Measurements from ENCODE around the gene CCNH. TPM values are rescaled to one million over a fixed set of nuclear protein-coding genes. Genes with fewer than 3 reads are reported as not detected.

Gene CCNH
- total RNA-seq: 100 to 1,000 TPM; 191 to 370 (median 240) TPM

DNA sequence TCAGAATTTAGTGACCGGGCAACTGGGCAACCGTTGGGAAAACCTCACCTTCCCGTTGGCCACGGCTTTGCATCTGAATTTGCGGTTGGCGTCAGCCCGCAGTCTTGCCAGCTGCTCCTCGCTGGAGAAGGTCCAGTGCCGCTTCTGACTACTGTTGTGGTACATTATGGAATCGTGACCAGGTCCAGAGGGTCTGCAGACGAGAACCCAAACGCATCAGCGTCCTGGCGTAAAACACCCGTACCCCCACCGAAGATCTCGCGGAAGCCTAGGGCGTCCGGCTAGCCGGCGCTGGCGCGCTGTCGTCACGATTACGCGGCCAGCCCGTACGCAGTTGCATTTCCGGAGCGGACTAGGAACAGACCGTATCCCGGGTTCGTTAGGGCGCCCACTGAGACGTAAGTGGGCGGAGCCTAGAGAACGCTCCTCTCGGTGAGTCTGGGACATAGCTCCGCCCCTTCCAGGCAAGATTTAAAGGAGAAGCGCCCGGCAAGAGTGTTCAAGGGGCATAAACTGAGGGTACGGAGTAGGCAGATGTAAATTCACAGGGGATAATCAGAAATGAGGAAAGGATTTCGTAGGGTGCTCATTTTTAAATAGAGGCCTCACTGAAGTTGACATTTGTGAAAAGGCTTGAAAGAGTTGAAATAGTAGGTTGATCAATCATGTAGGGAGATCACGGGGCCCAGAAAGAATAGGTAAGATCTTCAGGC is at the start of gene CCNH:
Gene CCNH (minus strand): TSS at position 301 of the 713 bp plus-strand sequence. CDS start 136 bp downstream, at position 165.
- TF ChIP-seq, protein P1, sequence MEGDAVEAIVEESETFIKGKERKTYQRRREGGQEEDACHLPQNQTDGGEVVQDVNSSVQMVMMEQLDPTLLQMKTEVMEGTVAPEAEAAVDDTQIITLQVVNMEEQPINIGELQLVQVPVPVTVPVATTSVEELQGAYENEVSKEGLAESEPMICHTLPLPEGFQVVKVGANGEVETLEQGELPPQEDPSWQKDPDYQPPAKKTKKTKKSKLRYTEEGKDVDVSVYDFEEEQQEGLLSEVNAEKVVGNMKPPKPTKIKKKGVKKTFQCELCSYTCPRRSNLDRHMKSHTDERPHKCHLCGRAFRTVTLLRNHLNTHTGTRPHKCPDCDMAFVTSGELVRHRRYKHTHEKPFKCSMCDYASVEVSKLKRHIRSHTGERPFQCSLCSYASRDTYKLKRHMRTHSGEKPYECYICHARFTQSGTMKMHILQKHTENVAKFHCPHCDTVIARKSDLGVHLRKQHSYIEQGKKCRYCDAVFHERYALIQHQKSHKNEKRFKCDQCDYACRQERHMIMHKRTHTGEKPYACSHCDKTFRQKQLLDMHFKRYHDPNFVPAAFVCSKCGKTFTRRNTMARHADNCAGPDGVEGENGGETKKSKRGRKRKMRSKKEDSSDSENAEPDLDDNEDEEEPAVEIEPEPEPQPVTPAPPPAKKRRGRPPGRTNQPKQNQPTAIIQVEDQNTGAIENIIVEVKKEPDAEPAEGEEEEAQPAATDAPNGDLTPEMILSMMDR (IDR thresholded peaks at IDR 0.05): no peak
- DNase-seq (ENCODE audit: low spot score): peak; percentile 85
- peak; percentile 98 for ATAC-seq (ENCODE audit: low FRiP score)

DNA sequence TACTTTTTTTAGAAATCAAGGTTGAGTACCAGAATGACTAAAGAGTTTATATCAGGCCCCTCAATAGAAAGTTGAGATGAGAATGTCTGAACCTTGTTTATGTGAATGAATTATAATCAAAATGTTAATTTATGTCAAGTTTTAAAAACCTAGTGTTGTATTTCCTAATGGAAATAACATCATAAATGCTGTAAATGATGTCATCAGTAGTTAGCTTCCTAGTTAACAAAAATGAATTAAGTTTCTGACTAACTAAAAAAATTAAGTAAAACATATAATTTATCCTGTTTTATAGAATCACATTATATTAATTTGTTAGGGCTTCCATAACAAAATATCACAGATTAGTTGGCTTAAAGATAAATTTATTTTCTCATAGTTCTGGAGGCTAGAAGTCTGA is 45.0 kb upstream of the CCNH start:
- ATAC-seq (ENCODE audit: low FRiP score) (no peak), DNase-seq (ENCODE audit: low spot score) (no peak)
- TF ChIP-seq, protein P1 (IDR thresholded peaks at IDR 0.05): no peak

- ATAC-seq (ENCODE audit: low FRiP score): no peak
Measured at GRCh38 chr5:87453801-87454200, 41.1 kb upstream of the CCNH start.

DNA sequence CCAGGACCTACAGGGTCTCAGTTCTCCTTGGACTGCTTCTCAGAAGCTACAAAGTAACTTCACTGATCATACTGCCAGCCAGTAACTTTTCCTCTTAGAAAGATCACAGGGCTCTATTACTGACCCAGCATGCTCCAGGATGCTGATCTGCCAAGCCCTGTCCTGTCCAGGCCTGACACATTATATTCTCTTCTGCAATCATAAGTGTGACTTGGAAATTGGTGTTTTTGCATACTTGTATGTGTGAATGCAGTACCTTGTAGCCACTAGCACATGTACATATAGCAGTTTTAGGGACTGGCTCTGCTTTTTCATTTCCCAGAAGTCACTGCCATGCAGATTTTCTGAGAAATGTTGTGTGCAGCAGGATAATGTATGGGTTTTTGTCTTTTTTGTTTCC is 40.1 kb upstream of the CCNH start:
- TF ChIP-seq, protein P1 (IDR thresholded peaks at IDR 0.05): no peak
- no peak for ATAC-seq (ENCODE audit: low FRiP score)

More at GRCh38 chr5:87453801-87454200, 41.1 kb upstream of the CCNH start:
- no peak for DNase-seq (ENCODE audit: low spot score)
- TF ChIP-seq, protein P1 (IDR thresholded peaks at IDR 0.05): no peak

DNA sequence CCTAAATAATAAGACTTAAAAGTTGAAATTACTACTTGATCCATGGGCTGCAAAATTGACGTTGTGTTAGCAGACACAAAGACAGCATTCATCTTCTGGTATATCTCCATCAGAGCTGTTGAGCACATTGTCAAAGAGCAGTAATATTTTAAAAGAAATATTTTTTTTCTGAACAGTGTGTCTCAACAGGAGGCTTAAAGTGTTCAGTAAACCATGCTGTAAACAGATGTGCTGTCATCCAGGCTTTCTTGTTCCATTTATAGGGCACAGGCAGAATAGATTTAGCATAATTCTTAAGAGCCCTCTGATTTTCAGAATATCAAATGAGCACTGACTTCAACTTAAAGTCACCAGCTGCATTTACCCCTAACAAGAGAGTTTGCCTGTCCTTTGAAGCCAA is 29.7 kb upstream of the CCNH start:
- ATAC-seq (ENCODE audit: low FRiP score) (no peak), DNase-seq (ENCODE audit: low spot score) (no peak)
- TF ChIP-seq, protein P1 (IDR thresholded peaks at IDR 0.05): no peak

More for the DNA sequence above, 40.1 kb upstream of the CCNH start:
- no peak for DNase-seq (ENCODE audit: low spot score)

- DNase-seq (ENCODE audit: low spot score) (no peak), ATAC-seq (ENCODE audit: low FRiP score) (no peak)
- TF ChIP-seq, protein P1 (IDR thresholded peaks at IDR 0.05): no peak
Measured at GRCh38 chr5:87438231-87438630, 25.5 kb upstream of the CCNH start.

- TF ChIP-seq, protein P1 (IDR thresholded peaks at IDR 0.05): no peak
- ATAC-seq (ENCODE audit: low FRiP score): no peak
- DNase-seq (ENCODE audit: low spot score): no peak
Measured at GRCh38 chr5:87437724-87438123, 25.0 kb upstream of the CCNH start.

Measured in omental fat pad (tissue), 4 donors.